HG03460 (cell line): ENCODE data around the gene DAPK3.
"Not testable (repeated sequence)": the region's sequence is repeated elsewhere in the genome, so short reads cannot be mapped to it uniquely, and the experiment has no call there.

Experiments used
- ATAC-seq: cut with Tn5 transposase; IDR thresholded peaks from one replicate; pipeline ENCODE4 v1.9.1; 2021; ENCODE audit not compliant: unreplicated experiment

DAPK3 gene

DNA sequence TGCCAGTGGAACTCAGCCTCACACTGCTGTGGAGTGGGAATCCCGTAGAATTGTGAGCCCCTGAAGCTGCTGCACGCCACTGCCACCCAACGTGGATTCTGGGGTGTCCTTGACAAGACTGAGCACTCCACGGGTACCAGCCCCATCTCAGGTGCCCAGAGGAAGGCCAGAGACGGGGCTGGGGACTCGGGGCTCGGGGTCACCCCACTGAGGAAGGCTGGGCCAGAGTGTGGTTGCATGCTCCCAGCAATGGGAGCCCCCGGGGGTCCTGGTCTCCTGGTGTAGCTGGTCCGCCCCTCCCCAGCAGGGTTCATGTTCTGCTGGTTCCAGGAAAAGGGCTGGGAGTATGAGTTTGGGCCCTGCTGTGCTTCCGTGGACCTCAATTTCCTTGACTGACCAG is 15.2 kb downstream of the DAPK3 start:
- ATAC-seq = no peak

DNA sequence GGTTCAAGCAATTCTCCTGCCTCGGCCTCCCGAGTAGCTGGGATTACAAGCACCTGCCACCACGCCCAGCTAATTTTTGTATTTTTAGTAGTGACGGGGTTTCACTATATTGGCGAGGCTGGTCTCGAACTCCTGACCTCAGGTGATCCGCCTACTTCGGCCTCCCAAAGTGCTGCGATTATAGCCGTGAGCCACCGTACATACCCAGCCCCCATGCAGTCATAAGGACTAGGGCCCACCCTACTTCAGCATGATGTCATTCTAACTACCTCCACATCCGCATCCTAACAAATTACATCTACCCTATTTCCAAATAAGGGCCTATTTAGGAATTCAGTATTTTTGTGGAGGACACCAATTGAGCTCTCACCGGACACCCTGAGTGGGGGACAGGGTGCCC is 15.6 kb downstream of the DAPK3 start:
- ATAC-seq = not testable (repeated sequence)

DNA sequence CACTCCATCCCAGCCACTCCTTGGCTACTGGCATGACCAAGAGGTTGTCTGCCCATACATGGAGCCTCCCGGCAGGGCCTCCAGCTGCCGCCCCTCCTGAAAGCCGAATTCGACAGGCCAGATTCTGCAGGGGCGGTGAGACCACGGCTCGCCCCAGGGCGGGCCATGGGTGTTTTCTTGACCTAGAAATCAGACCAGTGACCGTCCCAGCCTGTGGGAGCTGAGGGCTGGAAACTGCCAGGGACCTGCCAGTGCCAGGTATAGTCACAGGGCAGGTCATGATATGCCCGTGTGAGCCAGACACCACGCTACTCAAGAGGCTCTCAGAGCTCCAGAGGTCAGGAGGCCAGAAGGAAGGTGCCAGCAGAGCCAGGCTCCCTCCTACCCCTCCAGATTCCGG is 16.8 kb downstream of the DAPK3 start:
- ATAC-seq = no peak

DNA sequence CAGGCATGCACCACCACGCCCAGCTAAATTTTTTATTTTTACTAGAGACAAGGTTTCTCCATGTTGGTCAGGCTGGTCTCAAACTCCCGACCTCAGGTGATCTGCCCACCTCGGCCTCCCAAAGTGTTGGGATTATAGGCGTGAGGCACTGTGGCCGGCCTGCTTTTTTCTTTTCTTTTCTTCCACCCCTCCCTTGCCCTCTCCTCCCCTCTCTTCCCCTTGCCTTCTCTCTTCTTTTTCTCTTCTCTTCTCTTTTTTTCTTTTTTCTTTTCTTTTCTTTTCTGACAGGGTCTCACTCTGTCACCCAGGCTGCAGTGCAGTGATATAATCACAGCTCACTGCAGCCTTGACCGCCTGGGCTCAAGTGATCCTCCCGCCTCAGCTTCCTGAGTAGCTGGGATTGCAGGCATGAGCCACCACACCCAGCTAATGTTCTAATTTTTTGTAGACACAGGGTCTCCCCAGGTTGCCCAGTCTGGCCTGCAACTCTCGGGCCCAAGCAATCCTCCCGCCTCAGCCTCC is 18.1 kb downstream of the DAPK3 start:
- not testable (repeated sequence) for ATAC-seq

DNA sequence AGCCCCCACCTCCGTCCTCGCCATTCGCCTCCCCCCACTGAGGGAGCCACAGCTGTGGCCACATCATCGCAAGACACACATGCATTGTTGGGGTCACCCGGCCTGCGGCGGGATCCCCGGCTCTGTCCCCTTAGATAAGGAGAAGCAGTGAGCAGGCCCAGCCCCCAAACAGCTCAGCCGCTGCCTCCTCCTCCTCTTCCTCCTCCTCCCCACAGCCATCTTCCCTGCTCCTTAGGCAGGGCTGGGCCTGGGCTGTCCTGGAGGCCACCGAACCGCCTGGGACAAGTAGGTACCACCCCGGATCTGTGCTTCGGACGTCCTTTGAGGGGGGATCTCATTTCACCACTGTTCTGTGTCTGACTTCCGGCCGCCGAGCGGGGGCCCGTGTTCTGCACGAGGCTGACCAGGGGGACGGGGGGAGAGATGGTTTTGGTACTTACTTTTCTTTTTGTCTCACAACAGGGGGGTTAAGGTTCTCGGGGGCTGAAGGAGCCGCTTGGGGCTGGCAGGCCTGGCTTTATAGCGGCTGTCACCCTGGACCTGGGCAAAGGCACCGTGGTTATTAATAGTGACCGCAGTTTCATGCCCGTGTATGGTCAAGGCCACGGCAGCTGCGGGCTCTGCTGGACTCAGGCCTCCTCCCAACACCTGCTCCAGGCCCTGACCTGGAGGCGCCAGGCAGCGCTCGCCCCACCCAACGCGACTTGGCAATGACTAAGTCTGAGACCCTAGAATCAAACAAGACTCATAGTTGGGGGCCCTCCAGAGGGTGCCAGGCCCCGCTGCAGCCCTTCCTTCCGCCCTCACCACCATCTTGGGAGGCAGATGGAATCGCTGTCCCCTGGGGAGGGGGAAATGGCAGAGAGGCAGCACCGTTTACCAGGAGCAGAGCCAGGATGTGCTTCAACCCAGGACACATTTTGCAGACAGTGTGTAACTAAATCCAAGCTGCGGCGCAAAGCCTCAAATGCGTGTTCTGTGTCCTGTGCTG is 19.7 kb downstream of the DAPK3 start:
- ATAC-seq = no peak

DNA sequence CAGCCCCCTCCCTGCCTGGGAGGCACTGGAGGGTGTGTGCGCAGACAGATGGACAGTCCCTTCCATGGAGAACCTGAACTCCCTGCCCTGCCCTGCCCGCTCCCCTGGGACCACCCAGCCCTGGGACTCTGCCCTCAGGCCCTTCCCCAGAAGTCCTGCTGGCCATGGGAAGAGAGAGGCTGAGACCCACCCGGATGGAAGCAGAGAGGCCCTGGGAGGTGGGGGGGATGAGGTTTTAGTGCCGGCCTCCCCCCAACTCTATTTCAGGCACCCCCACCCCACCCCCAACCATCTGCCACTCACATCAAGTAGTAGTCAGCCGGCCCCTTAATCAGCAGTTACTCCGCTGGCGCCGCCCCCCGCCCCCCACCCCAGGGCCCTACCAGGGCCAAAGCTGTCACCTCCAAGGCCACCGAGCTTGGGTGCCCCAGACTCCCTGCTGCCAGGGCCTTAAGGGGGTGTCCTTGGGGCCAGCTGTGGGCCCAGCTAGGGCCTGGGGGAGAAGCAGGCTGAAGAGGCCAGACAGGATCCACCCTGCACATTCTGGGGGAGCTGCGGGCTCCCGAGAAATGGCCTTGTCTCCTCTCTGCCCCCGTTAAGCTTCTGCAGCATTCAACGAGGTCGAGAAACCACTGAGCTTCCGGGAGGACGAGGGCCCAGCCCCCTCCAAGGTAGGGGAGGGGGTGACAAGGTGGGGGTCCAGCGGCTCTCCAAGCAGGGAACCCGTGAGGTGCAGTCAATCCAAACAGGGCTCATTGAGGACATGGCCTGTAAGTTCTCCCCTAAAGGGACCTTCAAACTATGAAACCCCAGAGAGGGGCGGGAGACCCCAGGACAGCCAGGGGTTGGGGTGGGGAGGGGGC is 20.7 kb downstream of the DAPK3 start:
- ATAC-seq = no peak

DNA sequence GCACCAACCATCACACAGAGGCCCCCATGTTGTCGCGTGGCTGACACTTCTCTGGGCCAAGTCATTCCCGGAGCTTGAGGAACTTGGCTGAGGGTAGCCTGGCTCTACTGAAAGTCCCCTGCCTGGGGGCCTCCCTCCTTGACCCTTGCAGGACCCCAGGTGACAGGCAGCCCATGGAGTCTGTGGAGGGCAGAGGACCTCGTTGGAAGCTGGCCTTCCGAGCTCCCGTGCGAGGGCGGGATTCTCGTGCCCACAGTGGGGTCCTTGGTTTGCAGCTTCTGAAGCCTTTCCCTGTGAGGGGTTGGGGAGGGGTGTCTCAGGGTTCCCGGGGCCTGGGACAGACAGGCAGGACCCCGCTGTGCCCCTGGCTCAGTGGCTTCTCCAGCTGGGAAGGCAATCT is 21.6 kb downstream of the DAPK3 start:
- no peak for ATAC-seq

DNA sequence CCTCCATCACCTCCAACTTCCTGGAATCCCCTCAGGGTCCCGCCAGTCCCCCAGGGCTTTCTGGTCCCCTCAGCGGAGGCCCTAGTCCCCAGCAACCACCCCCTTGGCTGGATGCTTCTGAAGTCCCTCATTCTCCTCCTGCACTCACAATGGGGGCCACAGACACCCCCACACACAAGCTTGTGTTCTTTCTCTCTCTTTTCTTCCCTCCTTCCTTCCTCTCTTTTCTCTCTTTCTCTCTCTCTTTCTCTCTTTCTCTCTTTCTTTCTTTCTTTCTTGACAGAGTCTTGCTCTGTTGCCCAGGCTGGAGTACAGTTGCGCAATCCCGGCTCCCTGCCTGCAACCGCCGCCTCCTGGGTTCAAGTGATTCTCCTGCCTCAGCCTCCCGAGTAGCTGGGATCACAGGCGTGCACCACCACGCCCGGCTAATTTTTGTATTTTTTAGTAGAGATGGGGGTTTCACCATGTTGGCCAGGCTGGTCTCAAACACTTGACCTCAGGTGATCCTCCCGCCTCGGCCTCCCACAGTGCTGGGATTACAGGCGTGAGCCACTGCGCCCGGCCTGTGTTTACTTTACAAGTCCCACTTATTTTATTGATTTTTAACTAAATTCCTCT is 23.5 kb downstream of the DAPK3 start:
- not testable (repeated sequence) for ATAC-seq

DNA sequence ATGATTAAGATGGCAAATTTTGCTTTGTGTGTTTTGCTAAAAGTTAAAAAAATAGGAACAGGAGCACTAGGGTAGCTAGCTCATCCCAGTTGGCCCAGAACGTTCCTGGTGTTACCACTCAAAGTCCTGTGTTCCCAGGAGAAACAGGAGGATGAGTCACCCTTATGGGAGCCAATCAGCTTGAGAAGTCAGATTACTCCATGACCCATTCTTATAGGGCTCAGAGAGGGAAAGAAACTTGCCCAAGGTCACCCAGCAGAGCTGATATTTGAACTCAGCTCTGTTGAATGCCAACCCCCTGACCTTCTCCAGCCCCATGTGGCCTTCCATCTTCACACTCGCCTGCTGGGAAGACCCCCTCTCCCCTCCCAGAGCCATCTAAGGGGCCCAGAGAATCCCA is 25.1 kb downstream of the DAPK3 start:
- ATAC-seq = no peak

DNA sequence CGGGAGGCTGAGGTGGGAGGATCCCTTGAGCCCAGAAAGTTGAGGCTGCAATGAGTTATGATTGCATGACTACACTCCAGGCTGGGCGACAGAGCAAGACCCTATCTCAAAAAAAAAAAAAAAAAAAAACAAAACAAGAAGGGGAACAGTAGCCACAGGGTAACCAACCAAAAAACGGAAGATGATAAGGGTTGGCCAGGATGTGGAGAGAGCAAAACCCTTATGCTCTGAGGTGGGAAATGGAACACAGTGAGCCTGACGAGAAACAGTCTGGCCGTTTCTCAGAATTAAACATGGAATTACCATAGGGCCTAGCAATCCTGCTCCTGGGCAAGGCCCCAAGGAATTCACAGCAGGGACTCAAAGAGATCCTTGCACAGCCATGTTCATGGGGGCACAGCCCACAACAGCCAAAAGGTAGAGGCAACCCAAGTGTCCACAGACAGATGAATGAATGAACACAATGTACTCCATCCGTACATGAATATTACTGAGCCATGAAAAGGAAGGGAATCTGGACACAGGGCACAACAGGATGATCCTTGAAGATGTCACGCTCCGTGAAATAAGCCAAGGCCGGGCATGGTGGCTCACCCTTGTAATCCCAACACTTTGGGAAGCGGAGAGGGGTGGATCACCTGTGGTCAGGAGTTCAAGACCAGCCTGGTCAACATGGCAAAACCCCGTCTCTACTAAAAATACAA is 26.7 kb downstream of the DAPK3 start:
- ATAC-seq = no peak

DNA sequence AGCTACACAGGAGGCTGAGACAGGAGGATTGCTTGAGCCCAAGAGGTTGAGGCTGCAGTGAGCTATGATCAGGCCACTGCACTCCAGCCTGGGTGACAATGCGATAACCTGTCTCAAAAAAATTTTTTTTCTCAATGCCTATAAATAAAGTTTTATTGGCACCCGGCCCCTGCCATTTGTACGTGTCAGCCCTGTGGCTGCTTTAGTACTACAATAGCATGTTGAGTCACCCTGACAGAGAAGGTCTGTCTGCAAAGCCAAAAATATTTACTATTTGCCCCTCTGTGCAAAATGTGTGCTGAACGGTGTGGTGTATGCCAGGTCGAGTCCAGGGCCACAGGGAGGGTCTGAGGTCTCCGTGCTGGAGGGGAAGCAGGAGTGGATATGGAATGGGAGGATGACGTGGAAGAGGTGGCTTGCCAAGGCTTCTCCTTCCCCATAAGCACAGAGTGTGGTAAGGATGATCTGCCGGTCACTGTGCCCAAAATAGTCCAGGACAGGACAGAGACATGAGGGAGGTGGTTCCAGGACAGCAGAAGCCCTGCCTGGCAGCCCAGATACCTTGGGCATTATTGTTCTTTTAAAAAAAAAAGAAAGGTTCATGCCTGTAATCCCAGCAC is 28.0 kb downstream of the DAPK3 start:
- ATAC-seq = no peak

DNA sequence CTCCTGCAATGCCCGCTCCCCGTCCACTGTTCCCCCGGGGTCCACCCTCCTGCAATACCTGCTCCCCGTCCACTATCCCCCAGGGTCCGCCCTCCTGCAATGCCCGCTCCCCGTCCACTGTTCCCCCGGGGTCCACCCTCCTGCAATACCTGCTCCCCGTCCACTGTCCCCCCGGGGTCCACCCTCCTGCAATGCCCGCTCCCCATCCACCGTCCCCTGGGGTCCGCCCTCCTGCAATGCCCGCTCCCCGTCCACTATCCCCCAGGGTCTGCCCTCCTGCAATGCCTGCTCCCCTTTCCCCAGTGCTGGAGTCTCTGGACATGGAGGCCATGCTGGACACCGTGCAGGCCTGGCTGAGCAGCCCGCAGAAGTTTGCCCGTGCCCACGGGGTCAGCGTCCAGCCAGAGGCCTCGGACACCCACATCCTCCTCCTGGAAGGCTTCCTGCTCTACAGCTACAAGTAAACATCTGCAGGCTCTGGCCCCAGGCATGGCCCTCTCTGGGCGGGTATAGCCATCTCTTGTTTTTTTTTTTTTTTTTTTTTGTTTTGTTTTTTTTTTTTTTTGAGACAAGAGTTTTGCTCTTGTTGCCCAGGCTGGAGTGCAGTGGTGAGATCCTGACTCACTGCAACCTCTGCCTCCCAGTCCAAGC is 32.5 kb downstream of the DAPK3 start:
- not testable (repeated sequence) for ATAC-seq

DNA sequence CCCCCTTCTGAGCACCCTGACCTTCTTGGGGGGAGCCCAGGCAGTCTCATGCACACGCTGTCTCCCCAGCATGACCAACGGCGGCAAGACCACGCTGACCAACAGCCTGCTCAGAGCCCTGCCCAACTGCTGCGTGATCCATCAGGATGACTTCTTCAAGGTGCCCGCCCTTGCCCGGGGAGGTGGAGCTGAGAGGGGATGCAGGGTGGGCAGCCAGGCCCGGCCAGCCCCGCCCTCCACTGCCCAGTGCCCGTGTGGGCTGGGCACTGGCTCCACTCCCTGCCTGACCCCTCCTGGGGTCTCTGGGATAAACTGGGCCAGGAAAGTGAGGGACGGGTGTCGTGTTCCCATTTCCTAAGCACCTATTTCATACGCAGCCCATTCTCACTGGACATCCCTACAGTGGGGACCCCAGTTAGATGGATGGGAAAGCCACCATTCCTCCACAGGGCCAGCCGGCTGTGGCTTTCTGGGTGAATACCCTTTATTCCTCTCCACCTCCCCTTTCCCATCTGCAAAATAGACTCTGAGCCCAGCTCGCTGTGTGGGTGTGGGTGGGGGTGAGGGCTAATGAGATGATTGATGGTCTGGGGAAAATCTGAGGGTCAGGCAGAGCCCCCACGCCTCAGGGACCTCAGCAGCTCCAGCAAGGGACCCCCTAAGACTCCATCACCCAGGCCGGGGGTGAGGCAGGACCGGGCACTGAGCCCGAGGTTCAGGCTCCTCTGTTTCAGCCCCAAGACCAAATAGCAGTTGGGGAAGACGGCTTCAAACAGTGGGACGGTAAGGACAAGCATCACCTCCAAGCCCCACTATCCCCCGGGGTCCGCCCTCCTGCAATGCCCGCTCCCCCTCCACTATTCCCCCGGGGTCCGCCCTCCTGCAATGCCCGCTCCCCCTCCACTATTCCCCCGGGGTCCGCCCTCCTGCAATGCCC is 34.1 kb downstream of the DAPK3 start:
- no peak for ATAC-seq

DNA sequence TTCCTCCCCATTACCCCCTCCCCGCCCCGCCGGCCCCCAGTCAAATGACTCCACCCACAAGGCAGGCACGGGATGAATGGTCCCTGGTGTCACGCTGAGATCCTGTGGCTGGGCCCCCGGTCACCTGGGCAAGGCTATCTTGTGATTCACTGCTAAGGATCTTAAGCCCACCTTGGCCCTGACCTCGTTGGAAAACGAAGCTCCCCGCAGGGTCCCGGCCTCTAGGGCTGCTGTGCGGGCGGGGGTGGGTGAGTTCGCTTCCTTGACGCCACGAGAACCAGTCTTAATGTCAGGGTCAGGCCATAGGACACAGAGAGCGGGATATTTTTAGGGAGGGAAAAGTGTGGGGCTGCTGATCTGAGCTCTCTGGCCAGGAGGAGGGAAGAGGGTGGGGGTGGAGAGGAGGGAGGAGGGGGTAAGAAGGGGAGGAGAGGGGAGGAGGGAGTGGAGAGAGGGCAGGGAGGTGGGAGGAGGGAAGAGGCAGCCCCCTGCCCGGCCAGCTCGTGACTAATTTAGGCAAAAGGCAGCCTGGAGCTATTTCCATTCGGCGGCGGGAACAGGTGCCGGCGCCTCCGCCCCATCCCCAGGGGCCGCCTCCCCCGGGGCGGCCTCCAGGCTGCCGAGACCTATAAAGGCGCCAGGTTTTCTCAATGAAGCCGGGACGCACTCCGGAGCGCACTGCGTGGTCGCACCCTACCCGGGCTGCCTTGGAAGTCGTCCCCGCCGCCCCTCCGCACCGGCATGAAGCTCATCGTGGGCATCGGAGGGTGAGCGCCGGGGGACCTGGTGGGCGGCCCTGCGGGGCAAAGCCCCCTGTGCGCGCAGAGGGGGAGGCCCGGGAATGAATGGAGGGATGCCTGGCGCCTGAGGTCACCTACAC is 37.7 kb downstream of the DAPK3 start, which contains the start of gene NMRK2:
Gene NMRK2, plus strand, starts transcription at position 139 of the 880 bp plus-strand sequence. Its CDS starts 603 bp downstream, at position 742.
- no peak for ATAC-seq

DNA sequence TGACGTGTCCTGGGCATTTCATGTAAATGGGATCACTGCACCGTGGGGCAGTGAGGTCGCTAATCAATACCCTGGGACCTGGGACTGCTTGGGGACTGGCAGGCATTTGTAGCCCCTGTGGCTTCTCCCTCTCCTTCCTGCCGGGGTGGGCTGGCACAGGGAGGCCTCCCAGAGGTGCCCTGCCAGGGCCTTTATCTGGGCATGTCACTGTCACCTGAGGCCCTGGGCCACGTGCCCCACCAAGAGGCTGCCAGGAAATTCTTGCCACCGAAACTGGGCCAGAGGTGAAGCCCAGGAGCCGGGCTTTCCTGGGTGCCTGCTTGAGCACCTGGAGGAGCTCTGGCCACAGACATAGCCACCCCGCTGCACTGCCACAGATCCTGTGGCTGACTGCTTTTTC is 39.9 kb downstream of the DAPK3 start:
- no peak for ATAC-seq

DNA sequence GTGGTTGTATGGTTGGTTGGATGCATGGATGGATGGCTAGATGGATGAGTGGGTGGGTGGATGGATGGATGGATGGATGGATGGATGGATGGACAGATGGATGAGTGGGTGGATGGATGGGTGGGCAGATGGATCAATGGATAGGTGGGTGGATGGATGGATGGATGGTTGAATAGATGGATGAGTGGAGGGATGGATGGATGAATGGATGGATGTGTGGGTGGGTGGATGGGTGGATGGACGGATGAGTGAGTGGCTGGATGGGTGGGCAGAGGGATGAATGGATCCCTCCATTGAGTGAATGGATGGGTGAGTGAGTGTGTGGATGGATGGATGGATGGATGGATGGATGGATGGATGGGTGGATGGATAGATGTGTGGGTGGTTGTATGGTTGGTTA is 47.0 kb downstream of the DAPK3 start:
- no peak for ATAC-seq

DNA sequence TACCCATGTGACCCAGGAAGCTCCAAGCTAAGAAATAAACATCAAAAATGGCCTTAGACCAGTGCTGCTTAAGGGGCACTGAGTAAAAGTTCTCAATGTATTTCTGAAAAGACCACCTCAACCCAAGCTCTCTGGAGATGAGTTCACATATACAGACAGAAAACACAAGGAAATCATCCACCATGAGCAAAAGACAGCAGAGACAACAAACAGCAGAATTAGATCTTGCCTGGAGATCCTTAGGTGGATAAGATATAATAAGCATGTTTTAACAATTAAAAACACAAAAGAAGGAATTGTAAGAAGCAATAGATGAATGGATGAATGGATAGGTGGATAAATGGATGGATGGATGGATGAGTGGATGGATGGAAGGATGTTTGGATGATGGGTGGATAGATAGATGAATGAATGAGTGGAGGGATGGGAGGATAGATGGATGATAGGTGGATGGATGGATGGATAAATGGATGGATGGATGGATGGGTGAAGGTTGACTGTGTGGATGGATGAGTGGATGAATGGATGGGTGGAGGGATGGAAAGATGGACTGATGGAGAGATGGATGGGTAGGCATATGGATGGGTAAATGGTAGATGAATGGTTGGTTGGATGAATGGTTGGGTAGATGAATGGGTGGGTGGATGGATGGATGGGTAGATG is 47.7 kb downstream of the DAPK3 start:
- no peak for ATAC-seq
